Measurements from ENCODE around the gene SLC39A12.

- TF ChIP-seq CTCF (IDR thresholded peaks at IDR 0.05) (no peak), GTF2I (CRISPR knock-in tag; conservative IDR thresholded peaks at IDR 0.05) (no peak)
Observed at GRCh38 chr10:18043148-18044006, 91.7 kb downstream of the SLC39A12 start.
